Effector CD8-positive, alpha-beta T cell (primary cell): ENCODE measurements around the gene DCC.

Experiments used
- DNase-seq: peaks from one replicate; lab custom pipeline; 2025; lab: John Stamatoyannopoulos, UW

The DCC gene

GRCh38 chr18:52602820-52603219, 262.8 kb downstream of the DCC start:
- DNase-seq: no peak

DNA sequence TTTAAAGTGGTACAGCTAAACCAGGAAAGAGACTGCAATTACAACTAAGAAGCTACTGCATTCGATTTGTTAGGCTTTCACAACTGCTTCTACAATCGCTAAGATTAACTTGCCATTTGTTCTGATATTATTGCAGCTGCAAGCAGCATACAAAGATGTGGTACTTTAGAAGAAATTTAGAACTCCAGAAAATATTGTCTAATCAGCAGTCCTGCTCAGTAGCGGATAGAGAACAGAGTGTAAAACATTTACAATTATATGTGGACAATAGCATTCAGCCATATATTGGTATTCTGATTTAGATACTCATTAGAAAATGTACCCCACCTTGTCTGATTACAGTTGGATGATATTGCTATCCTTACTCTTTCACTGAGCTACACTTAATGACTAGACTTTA, 265.3 kb downstream of the DCC start:
- DNase-seq: no peak

DNA sequence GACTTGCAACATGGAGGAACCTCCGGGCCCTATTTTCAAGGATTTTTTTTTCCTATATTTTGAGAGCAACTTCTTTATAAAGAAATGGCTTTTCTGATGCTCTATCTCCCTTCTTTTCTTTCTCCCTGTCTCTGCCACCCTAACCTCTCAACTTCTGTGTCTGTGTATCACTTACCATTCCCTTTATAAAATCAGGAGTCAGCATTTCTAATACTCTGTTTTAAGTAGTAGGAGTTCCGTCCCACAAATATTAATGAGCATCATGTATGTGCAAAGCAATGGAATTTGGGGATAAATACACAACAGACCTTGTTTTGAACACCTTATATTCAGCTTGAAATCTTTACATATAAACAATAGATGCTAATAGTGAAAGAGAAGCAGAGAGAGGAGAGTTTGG, 268.0 kb downstream of the DCC start:
- no peak for DNase-seq

- no peak for DNase-seq
Measured at GRCh38 chr18:52610451-52611115, 270.6 kb downstream of the DCC start.

DNA sequence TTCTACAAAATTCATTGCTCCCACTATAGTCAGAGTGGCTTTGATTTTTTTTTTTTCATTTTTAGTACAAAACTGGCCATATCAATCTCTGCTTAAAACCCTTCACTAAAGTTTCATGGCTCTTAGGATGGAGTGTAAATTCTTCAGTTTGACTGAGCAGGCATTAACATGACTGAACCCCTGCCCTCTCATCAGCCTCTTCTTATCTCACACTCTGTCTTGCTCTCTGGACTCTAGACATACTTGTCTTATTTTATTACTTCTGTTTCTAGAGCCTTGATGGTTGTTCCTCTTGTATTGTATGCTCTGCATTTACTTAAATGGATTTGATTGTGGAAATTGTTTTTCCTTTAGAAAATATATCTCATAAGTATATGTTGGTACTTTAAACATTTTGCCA, 272.4 kb downstream of the DCC start:
- no peak for DNase-seq

DNA sequence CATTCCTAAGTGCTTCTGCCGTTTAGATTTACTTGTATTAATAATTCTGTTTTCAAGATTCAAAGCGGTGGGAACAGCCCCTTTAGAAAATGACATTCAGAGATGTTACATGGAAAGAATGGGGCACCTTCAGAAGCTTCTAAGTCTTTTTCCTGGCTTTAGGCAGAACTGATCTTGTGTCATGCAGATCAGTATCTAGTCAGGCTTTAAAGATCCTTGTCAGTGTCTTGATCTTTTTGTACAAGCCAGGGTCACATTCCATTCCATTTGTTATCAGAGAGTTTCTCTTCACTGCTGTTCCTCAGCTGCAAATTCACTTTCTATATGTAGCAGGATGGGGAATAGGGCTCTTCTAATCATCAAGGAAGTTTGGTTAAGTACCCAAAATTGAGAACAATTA, 275.3 kb downstream of the DCC start:
- DNase-seq: no peak

DNA sequence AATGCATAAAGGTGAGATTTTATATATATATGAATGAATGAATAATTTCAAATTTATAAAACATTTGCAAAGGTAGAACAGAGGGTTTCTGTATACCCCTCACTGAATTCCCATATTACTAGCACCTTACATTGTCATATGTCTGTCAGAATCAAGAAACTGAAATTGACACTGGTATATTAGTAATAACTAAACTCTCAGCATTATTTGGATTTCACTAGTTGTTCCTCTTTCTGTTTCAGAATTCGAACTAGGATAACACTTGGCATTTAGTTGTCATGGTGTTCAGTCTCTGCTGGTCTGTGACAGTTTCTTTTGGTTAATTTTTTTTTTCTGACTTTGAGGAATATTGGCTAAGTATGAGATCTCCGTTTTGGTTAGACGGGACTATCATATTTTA, 275.9 kb downstream of the DCC start:
- no peak for DNase-seq

- no peak for DNase-seq
Measured at GRCh38 chr18:52617931-52618330, 277.9 kb downstream of the DCC start.

DNA sequence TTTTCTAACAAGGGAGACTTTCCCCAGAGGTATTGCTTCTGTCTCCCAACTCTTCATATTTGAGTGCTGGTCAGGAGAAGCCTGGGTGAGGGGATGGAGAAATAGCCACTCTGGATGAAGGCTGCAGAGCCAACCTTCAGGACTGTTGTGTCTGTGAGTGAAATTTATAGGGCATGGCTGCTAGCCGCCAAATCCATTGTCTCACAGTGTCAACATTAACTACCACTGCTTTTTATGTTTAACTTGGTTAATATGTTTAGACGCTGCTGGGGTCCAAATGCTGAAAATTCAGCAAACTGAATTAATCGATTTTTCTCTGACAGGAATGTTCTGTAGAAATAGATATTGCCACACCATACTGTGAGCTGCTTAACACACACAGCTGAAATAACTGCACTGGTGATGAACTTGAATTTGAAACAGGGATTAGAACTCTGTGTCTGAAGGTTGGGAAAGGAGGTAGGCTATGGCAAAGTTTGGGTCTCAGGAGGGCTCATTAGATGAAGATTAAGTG, 281.0 kb downstream of the DCC start:
- no peak for DNase-seq

- no peak for DNase-seq
Measured at GRCh38 chr18:52624702-52625101, 284.7 kb downstream of the DCC start.

DNA sequence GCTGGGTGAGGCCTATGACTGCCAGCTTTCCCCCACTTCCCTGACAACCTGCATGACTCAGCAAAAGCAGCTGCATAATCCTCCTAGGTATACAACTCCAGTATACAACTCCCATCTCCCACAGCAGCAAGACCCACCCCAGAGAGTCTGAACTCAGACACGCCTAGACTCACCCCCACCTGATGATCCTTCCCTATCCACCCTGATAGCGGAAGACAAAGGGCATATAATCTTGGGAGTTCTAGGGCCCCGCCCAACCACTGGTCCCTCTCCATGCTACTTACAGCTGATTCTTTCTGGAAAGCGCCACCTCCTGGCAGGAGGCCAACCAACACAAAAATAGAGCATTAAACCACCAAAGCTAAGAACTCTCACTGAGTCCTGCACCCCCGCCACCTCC, 296.5 kb downstream of the DCC start:
- DNase-seq: no peak

DNA sequence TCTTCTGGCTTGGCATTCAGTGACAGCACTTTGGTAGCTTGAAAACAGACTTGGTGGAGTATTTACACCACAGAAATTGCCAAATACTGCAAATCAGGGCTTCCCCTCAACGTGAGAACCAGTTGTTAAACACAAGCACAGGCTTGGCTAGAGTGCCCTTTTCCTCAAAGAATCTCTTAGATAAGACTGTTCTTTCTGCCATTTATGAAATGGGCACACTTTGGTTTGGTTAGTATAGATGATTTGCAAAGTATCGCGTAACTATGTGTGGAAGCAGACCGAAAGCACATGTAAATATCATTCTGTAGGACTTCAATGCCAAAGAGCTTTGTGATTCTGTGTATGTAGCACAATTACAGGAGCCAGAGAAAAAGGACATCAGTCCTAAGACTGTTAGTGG, 308.2 kb downstream of the DCC start:
- no peak for DNase-seq

DNA sequence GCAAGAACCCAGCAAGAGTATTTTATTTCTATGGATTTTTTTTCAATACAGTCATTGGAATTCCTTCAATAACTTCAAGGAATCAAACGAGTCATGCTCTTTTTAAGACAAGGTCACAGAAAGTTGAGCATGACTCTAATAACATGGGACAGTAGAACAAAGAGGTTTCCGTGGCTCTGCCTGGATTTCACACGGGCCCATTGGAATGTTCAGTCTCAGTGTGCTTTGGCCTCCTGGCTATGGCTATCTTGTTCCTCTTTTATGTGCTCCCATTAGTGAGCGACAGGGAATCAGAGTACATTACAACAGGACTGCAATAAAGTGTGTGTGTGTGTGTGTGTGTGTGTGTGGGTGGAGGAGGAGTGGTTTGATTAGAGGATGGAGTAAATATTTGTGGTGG, 312.4 kb downstream of the DCC start:
- no peak for DNase-seq

DNA sequence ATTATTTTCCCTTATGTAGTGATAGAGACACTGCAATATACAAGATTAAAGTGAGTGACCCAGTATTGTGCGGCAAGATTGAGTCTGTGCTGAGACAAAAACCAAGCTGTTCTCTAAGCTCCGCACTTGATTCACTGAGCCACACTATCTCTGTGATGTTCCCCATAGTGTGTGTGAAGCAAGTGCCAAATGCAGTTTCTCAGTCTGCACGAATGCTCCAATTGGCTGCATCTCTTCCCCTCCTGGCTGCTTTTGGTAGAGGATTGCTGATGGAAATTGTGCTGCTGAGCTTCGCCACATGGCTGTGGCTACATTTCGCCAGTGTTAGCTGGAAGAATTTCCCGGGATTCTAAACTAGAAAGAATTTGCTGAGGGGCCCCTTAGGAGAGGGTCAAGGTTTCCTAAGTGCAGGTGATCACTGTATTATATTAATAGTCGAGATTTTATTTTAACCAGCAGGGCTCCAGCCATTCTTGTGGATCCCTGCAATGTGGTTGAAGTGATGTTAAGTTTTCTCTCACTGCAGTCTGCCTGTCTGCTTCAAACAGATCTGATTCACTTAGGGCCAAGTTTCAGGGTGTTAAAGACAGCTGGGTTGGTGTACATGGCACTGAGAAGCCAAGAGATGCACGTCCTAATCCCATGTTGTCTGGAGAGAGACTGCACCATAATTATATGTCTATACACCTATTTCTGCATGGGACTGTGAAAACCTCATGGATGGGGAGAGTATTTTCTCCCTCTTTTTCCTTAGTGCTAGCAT, 317.2 kb downstream of the DCC start:
- DNase-seq: no peak

DNA sequence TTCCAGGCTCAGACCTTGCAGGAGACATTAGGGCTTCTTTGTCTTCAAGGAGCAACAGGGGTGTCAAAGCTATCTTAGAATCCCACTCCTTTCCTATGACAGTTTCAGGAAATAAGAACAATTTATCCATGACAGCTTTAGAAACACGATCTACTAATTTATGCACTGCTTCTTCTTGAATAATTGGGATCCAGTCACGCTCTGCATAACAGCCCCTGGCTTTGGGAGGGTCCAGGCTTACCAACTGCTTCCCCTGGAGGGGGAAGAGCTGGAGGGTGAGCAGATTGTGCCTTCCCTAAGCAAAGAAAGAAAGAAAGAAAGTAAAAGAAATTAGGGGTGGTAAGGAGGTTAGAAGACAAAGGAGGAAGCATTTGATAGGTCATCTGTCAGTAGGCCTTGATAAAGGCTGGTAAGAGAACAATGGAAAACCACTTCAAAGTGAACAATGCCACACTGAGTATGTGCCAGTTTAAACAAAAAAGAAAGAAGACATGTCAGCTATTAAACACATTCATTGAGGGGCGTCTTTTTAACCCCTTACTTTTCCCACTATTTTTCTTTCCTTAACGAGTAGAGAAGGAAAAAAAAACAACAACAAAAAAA, 327.6 kb downstream of the DCC start:
- DNase-seq: no peak

DNA sequence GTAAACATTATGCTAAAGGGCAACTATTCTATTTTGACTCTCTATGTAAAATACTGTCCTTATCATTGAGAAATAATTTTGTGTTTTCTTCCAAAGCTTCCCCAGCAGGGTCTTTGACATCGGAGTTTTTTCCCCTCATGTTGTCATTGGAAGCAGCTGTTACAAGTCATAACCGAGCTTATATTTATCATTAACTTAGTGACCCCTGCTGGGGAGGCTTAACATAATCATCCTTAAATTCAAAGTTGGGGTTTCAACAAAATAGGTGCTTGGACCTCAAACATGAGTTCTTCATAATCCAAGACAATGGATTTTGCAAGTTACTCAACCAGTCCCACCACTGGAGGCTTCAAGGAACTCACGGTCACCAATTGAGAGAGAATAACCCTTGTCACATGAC, 330.9 kb downstream of the DCC start:
- no peak for DNase-seq

DNA sequence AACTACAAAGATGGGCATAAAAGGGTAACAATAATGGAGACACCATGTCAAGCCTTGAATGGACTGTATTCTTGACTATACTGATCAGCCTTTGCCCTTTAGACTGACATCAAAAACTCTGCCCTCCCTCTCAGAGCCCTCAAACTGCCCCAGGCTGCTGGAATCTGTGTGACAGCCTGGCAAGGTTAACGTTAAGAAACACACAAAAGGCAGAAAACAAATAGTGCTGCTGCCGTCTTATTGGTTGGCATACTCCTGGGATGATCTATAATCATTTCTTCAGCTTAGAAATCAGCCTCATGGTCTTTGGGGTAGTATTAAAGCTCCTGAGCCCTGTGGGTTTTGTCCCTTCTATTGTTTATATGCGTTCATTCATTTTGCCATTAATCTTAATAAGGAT, 338.0 kb downstream of the DCC start:
- DNase-seq: no peak

- no peak for DNase-seq
Measured at GRCh38 chr18:52678551-52678950, 338.6 kb downstream of the DCC start.

GRCh38 chr18:52679354-52679753, 339.4 kb downstream of the DCC start:
- DNase-seq: no peak

DNA sequence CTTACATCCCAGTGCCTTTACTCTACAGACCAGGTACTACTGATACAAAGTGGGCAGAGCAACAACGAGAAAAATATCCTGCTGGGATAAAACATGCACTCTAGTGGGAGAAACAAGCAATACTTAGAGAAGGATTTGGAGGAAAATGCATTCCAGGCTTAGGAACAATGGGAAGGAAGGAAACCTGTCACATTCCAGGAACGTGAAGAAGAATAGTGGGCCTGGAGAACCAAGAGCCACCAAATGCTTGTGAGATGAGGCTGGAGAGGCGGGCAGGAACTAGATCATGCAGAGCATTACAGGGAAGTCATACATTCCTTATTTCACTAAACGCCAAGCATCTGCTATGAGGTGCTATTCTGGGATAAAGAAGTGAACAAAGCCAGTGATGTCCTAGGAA, 342.3 kb downstream of the DCC start:
- DNase-seq: no peak

DNA sequence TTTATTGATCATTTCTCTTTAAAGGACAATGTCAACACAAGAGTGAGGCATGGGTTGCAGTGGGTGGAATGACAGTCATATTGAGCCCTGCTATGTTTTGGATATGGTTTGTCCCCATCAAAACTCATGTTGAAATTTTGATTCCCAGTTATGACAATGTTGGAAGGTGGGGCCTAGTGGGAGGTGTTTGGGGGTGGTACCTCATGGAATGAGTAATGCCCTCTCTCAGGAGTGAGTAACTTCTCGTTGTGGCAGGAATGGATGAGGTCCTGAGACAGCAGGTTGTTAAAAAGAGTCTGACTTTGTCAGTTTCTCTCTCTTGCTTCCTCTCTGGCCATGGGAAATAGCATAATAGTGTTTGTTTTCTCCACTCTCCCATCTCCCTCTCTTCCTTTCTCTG, 345.3 kb downstream of the DCC start:
- no peak for DNase-seq

DNA sequence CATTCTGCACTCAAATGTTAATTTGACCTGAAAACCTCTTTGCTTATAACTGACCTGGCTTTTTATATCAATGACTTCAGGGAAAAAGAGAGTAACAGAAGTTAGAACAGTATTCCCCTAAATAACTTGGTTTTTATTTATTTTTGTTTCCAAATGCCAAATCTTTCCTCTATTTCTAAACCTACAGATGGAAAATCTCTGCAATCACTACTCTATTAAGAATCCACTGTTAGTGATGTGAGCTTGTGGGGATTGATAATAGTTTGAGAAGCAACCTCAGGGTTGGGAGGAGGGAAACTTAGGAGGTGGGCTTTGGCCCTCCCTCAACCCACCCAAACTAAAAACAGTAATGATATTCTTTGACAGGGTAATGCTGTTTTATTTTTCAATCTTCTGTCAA, 351.8 kb downstream of the DCC start:
- no peak for DNase-seq

GRCh38 chr18:52694804-52695203, 354.8 kb downstream of the DCC start:
- no peak for DNase-seq
